ENCODE results near the gene TMPRSS11D. TPM values are rescaled to one million over a fixed set of nuclear protein-coding genes. Genes with fewer than 3 reads are reported as not detected.

Gene TMPRSS11D
- total and polyA plus RNA-seq, 2 of the 4 experiments (the other 2 are of a cell fraction) = not detected

- Histone ChIP-seq H3K18ac (ENCODE audit: low read depth, low read length) (no peak overlapping the region), H2AK9ac (replicated peaks; ENCODE audit: low read depth, low read length, poor library complexity) (no peak overlapping the region), H4K91ac (ENCODE audit: insufficient read depth, low read depth, low read length) (no peak overlapping the region), H3K4me2 (ENCODE audit: low read depth, low read length) (no peak overlapping the region), H2AK5ac (ENCODE audit: low read depth, low read length) (no peak overlapping the region), H3K23ac (ENCODE audit: low read depth, low read length) (no peak overlapping the region), H2AFZ (replicated peaks; ENCODE audit: low read length, poor library complexity) (no peak overlapping the region), H2BK120ac (ENCODE audit: low read depth, low read length) (no peak overlapping the region), H3K9ac (ENCODE audit: low read depth, low read length) (no peak overlapping the region), H3K27ac (ENCODE audit: insufficient read depth, low read length) (no peak overlapping the region), H3K27me3 (ENCODE audit: control insufficient read depth, insufficient read depth, low read length) (peaks cover 4% of the 10 kb centered on the region), H3K9me3 (ENCODE audit: control insufficient read depth, insufficient read depth, low read length) (no peaks in the 10 kb centered on the region), H3K36me3 (ENCODE audit: control insufficient read depth, insufficient read depth, low read length) (no peaks in the 10 kb centered on the region), H4K8ac (ENCODE audit: low read depth in 2 of 2, low read length in 2 of 2) (no peak overlapping the region), H3K14ac (replicated peaks; ENCODE audit: low read depth, low read length) (no peak overlapping the region), H2BK15ac (ENCODE audit: low read depth, low read length) (no peak overlapping the region), H2BK20ac (ENCODE audit: low read depth, low read length) (no peak overlapping the region), H3K4ac (ENCODE audit: low read depth, low read length) (no peak overlapping the region), H4K20me1 (ENCODE audit: insufficient read depth, low read length) (no peaks in the 10 kb centered on the region), H2BK5ac (ENCODE audit: low read depth, low read length, poor library complexity, severe bottlenecking) (no peak overlapping the region), H3K9me1 (ENCODE audit: insufficient read depth, low read length) (no peaks in the 10 kb centered on the region), H4K5ac (ENCODE audit: low read depth, low read length) (no peak overlapping the region), H3K79me1 (ENCODE audit: low read depth in 1 of 2, low read length in 2 of 2) (no peaks in the 10 kb centered on the region), H3K4me3 (ENCODE audit: insufficient read depth, low read depth, low read length) (no peak overlapping the region), H3K4me1 (ENCODE audit: control insufficient read depth, insufficient read depth, low read length) (no peaks in the 10 kb centered on the region), H3K56ac (ENCODE audit: extremely low read depth, insufficient read depth, low read length) (no peak overlapping the region)
- ChIA-PET POLR2A (ENCODE audit: unreplicated experiment) (no interaction called here), CTCF (no interaction called here)
- no TSS peak for BruUV-seq (replicated peaks)
- ATAC-seq (ENCODE audit: low read depth) = no peak
- intact Hi-C loops (cut with micrococcal nuclease) = no loop called here
- dilution Hi-C loops (cut with HindIII; ENCODE audit: low sequenced_read_pairs, unreplicated experiment) = no loop called here
- DNase-seq = no peak
- in situ Hi-C loops (cut with MboI; ENCODE audit: low sequenced_read_pairs) = no loop called here
- TF ChIP-seq MAFK (IDR thresholded peaks at IDR 0.05; ENCODE audit: low read depth, low read length) (peak; percentile 39), CEBPB (IDR thresholded peaks at IDR 0.05; ENCODE audit: low read depth, low read length) (no peak), RAD21 (IDR thresholded peaks at IDR 0.05; ENCODE audit: low read length) (no peak)
Measured at GRCh38 chr4:67918428-67918827, 34.6 kb upstream of the TMPRSS11D start.
